ENCODE results near the gene PARL.
"Not testable (repeated sequence)": the region's sequence is repeated elsewhere in the genome, so short reads cannot be mapped to it uniquely, and the experiment has no call there.

Gene PARL

GRCh38 chr3:183816681-183817510 lies 67.8 kb downstream of the PARL start:
- DNase-seq = no peak

GRCh38 chr3:183815951-183816475 lies 68.7 kb downstream of the PARL start:
- DNase-seq = no peak

DNA sequence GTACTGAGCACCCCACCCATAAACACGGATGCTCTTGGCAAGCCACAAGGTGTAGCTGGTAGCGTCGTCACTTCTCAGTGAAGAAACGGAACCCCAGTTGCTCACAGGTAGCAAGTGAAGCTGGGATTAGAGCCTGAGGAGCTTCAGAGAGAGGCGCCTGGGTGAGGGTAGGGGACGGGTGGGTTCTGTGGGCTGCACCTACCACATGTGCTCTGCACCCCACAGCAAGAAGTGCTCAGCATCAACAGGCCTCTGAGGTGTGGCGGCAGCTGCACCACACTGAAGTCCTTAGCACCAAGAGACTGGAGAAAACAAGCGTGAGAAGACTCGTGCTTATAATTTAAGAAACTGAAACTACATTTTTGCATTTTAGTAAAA lies 69.1 kb downstream of the PARL start:
- no peak for DNase-seq

GRCh38 chr3:183814240-183814639 lies 70.4 kb downstream of the PARL start:
- DNase-seq = no peak

GRCh38 chr3:183812761-183813445 lies 71.8 kb downstream of the PARL start:
- no peak for DNase-seq

DNA sequence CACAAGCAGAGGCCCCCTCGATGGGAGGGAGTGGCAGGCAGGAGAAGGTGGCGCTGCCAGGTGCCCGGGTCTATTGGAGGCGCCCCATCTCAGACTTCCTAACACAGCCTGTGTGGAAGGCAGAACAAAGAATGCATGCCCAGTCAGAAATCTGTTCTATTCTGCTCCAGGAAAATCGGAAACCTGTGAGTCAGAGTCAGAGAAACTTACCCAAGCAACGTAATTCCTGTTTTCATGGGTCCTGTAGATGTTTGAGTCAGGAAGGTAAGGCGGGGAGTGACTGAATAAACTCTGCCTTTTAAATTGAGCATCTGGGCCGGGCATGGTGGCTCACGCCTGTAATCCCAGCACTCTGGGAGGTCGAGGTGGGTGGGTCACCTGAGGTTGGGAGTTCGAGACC lies 73.0 kb downstream of the PARL start:
- no peak for DNase-seq

- DNase-seq = no peak
Measured at GRCh38 chr3:183810643-183811594, 73.8 kb downstream of the PARL start.

DNA sequence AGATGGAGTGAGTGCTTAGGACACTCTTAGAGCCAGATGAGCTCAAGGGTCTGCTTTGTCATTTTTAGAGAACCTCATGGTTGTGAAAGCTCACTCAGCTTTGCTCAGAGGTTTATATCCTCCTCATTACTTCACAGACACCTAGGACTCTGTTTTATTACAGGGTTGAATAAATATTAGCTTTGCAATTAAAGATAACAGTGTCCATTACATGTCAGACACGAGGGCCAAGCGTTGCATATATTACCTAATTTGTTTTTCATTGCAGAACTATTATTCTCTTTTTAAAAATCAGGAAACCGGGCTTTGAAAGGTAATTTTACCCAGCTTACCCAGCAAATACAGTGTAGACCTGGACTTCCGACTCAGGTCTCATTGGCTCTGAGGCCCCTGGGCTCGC lies 75.4 kb downstream of the PARL start:
- DNase-seq = no peak

DNA sequence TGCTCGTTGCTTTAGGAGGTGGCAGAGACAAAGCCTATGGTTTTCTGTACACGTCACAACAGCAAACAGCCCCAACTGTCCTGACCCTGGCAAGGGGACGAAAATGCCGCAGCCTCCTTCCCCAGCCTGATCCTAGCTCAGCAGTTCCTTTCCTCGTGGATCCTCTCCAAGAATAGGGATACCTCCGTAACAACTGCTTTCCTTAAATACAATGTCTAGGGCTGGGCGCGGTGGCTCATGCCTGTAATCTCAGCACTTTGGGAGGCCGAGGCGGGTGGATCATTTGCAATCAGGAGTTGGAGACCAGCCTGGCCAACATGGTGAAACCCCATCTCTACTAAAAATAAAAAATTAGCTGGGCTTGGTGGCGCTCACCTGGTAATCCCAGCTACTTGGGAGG lies 76.3 kb downstream of the PARL start:
- DNase-seq = no peak

- no peak for DNase-seq
Measured at GRCh38 chr3:183807881-183808280, 76.8 kb downstream of the PARL start.

DNA sequence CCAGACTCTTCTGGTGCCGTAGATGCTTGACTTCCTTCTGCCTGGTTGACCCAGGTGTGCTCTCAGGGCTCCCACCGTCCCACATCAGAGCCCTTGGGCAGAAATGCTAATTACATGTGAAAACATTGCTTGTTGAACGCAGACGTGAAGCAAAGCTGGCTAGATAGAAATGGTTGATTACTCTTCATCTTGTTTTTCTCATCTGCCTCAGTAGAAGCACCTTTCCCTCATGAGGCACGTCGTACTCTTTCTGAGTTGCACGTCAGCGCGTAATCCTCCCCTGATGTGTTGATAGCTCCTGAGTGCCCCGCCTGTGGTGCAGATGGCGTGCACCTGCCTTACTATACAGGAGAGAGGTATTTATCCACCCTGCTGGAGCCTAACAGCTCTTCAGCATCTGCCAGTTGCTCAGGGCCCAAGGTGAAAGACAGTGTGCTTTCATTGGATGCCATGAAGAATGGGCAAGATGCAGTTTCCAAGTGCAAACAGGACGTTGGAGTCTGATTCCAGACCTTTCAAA lies 77.4 kb downstream of the PARL start:
- DNase-seq = no peak

DNA sequence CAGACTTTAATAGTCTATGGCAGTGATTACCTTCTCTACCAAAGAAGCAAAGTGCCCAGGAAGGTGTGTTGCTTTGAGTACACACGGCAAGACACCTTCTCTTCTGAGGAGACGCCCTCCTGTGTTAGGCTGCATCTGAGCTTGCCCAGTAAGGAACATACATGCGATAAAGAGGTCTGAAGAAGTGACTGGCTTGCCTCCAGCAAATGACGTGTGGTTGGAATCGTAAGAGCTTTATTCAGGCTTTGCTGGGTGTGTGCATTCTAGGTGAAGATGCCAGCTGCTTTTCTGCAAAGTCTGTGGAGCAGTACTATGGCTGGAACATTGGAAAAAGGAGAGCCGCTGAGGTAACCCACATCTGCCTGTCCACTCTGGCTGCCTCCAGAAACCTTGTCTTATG lies 81.7 kb downstream of the PARL start:
- no peak for DNase-seq

DNA sequence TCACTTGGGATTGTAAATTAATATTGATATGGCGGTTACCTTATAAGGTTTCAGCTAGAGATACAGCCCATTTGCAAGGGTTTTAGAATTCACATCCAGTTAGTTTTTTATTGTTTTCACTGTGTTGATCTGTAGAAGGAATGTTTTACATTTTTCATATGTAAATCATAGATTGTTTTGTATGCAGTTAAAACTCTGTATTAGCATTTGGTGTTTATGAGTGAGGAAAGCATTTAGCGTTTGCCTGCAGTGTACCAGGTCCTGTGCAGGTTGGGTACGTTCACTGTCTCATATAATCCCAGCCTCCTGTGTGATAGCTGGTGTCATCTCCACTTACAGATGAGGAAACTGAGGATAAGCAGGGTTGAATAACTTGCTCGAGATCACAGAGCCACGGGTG lies 83.1 kb downstream of the PARL start:
- no peak for DNase-seq

GRCh38 chr3:183800243-183800863 lies 84.3 kb downstream of the PARL start:
- no peak for DNase-seq

DNA sequence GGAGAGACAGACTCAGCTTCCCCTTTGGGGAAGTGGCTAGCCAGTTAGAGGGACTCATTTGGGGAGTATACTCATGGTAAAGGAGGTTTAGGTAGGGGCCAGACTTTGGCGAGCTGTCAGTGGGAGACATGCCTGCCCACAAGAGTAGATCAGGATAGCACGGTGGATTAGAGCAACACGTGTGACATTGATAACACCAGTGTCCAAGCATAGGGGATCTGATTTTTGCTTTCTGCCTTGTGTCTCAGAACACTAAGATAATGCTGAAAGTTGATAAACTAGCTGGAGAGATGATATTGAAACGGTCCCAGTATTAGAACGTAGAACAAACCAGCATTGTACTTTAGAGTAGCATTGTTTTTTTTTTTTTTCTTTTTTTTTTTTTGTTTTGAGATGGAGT lies 85.2 kb downstream of the PARL start:
- DNase-seq = no peak

DNA sequence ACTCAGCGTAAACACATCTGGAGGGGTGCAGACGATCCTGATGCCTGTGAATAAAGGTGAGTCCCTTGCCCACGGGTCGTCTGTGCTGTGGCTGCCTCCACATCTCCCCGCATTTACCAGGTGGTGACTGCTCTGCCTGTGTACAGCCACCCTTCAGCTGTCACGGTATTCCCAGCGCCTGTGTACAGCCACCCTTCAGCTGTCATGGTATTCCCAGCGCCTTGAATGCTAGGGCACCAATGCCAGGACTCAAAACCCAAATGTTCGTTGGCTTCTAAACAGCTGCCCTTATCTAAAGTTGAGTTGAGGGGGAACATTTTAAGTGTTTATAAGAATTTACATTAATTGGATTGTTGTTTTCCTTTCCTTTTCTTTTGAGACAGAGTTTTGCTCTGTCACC lies 86.7 kb downstream of the PARL start:
- no peak for DNase-seq

DNA sequence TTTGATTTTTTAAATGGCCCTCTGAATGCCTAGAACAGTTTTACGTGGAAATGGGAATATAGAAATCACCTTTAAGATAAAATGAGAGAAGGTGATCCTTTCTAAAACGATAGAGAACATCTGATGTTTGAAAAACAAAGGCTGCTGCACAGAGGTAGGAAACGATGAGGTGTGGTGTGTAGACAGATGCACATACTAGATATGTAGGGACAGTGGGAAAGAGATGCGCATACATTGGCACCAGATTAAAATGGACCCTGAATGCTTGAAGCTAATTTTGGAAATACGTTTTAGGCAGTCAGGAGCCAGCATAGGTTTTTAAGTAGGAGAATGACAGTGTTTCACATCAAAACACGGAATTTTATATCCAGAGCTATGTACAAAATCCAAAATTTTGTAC lies 88.3 kb downstream of the PARL start:
- no peak for DNase-seq

- DNase-seq = no peak
Measured at GRCh38 chr3:183794452-183794851, 90.2 kb downstream of the PARL start.

DNA sequence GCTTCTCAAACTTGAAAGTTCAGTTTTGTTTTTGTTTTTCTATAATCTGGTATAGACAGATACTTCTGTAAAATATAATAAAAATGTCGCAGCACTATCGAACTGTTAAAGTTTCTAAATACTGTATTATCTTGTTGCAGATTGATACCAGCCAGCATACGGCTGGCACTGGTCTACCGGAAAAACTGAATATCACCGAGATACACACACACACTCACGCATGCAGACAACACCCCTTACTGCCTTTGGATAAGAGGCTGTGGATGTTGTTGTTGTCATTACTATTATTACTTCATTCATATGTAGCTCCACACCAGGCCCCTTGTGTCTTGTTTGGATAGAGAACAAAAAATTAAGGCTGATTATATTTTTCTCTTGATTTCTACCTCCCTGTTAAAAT lies 91.7 kb downstream of the PARL start:
- DNase-seq = no peak

DNA sequence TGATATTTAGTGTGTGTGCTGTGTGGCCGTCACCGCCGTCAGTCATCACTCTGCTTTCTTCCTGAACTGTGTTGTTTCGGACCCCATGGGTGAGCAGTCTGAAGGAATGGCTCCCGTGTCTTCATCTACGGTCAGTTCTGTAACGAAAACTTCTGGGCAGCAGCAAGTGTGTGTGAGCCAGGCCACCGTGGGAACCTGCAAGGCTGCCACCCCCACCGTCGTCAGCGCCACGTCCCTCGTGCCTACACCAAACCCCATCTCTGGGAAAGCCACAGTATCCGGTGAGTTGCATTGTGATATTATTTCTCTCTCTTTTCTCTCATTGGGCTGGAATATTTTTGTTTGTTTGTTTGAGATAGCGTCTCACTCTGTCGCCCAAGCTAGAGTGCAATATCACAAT lies 94.0 kb downstream of the PARL start:
- DNase-seq = no peak

GRCh38 chr3:183789826-183790225 lies 94.9 kb downstream of the PARL start:
- no peak for DNase-seq

GRCh38 chr3:183784503-183784902 lies 100.2 kb downstream of the PARL start:
- DNase-seq = not testable (repeated sequence)
